OCI-LY7 (cell line): Measurements from ENCODE around the gene ZNF816. TPM values are rescaled to one million over a fixed set of nuclear protein-coding genes. Genes with fewer than 3 reads are reported as not detected.

Source experiments
- Bru-seq: library from RNA; stranded (reverse); fragments of 400-500 nt; gene quantifications from one replicate; lab custom pipeline; 2021; lab: Mats Ljungman, UMichigan
- BruChase-seq, 2 experiments: library from RNA; stranded (reverse); fragments of 400-500 nt; gene quantifications; one replicate each; lab custom pipeline; 2021; lab: Mats Ljungman, UMichigan
- BruUV-seq: library from RNA; stranded (reverse); fragments of 400-500 nt; replicated peaks from 2 replicates; lab custom pipeline; 2021; lab: Mats Ljungman, UMichigan
- CTCF ChIA-PET: fragments of 300-600 bp; sonication (Branson Sonifier 250); formaldehyde crosslinking; loops from one replicate; lab custom pipeline; 2022; ENCODE audit warnings: antibody characterized with exemption; ENCODE audit not compliant: unreplicated experiment; lab: Charles Lee
- POLR2A ChIA-PET: fragments of 300-600 bp; sonication (Branson Sonifier 250); formaldehyde crosslinking; loops from one replicate; lab custom pipeline; 2022; ENCODE audit warnings: antibody characterized with exemption; lab: Charles Lee
- DNase-seq: peaks from one replicate; pipeline ENCODE4 v3.0.0-alpha.2; 2015; ENCODE audit warnings: low spot score
- H2AFZ ChIP-seq: fragments of 200-600 bp; sonication (generic), shearing (Covaris generic); 2 replicates; pipeline ENCODE4 v1.6.1; 2014; ENCODE audit warnings: mild to moderate bottlenecking, antibody characterized with exemption, low read length, moderate library complexity
- H3K27ac ChIP-seq: fragments of 200-600 bp; sonication (generic); 2 replicates; pipeline ENCODE4 v1.5.1; 2014; ENCODE audit warnings: mixed run types, low read depth, mild to moderate bottlenecking, moderate library complexity, low read length, inconsistent platforms; ENCODE audit not compliant: poor library complexity, severe bottlenecking
- H3K36me3 ChIP-seq: fragments of 200-600 bp; sonication (generic); 2 replicates; pipeline ENCODE4 v1.6.1; 2014; ENCODE audit warnings: mild to moderate bottlenecking, antibody characterized with exemption, low read length, moderate library complexity, mixed read lengths; ENCODE audit not compliant: insufficient read depth
- H3K4me1 ChIP-seq: fragments of 200-600 bp; sonication (generic); 2 replicates; pipeline ENCODE4 v1.5.1; 2014; ENCODE audit warnings: mild to moderate bottlenecking, low read length; ENCODE audit not compliant: insufficient read depth, poor library complexity, severe bottlenecking
- H3K4me2 ChIP-seq: fragments of 200-600 bp; sonication (generic); 2 replicates; pipeline ENCODE4 v1.6.1; 2014; ENCODE audit warnings: mild to moderate bottlenecking, low read length
- H3K4me3 ChIP-seq: fragments of 200-600 bp; sonication (generic); 2 replicates; pipeline ENCODE4 v1.5.1; 2014; ENCODE audit warnings: mild to moderate bottlenecking, low read depth, low read length; ENCODE audit not compliant: poor library complexity, severe bottlenecking
- H3K79me2 ChIP-seq: fragments of 200-600 bp; sonication (generic); 2 replicates; pipeline ENCODE4 v1.6.1; 2016; ENCODE audit warnings: low read depth, mild to moderate bottlenecking, low read length, moderate library complexity, mixed read lengths; ENCODE audit not compliant: insufficient read depth
- H3K9me2 ChIP-seq: fragments of 200-600 bp; sonication (generic); 2 replicates; pipeline ENCODE4 v1.6.1; 2016; ENCODE audit warnings: mild to moderate bottlenecking, low read length, mixed read lengths; ENCODE audit not compliant: insufficient read depth
- H3K9me3 ChIP-seq: fragments of 200-600 bp; sonication (generic); 2 replicates; pipeline ENCODE4 v1.6.1; 2014; ENCODE audit warnings: mild to moderate bottlenecking, mixed run types, low read length, mixed read lengths
- H4K20me1 ChIP-seq: fragments of 200-600 bp; sonication (generic); 2 replicates; pipeline ENCODE4 v1.6.1; 2014; ENCODE audit warnings: mild to moderate bottlenecking, antibody characterized with exemption, low read length, moderate library complexity, mixed read lengths; ENCODE audit not compliant: insufficient read depth
- EZH2phosphoT487 ChIP-seq: fragments of 200-600 bp; sonication (generic); IDR thresholded peaks from 2 replicates; pipeline ENCODE4 v1.6.1; 2018; ENCODE audit warnings: low read depth, borderline replicate concordance, mild to moderate bottlenecking, mixed run types, antibody characterized with exemption, low read length, moderate library complexity, mixed read lengths
- intact Hi-C: fragments of 100-400 bp; cut with micrococcal nuclease; formaldehyde crosslinking; loops from one replicate; pipeline ENCODE4 v1.10.0; 2022; ENCODE audit not compliant: unreplicated experiment
- long read RNA-seq: library from polyadenylated mRNA; stranded (forward); transcript quantifications from one replicate; pipeline ENCODE4 v2.0.0, GENCODE V29; 2022
- total RNA-seq, 2 experiments: library from RNA; depleted of rRNA in 1 of 2; stranded (reverse); fragments of >200 nt in 1 of 2; shearing (Covaris generic) in 1 of 2; gene quantifications; 2 replicates each; pipeline ENCODE4 v1.2.3, GENCODE V29; 2014 to 2022
- TF ChIP-seq, protein P1 (sequence below): fragments of 200-600 bp; sonication (generic); conservative IDR thresholded peaks from 2 replicates; pipeline ENCODE4 v1.5.1; 2014; ENCODE audit warnings: mild to moderate bottlenecking, antibody characterized with exemption, low read length, moderate library complexity, mixed read lengths

The ZNF816 gene
- total RNA-seq (2014; rRNA removed; shearing (Covaris generic)) (5.8 and 8.8 TPM in 2 replicates), total RNA-seq (2022) (8.6 and 10.5 TPM in 2 replicates), Bru-seq, nascent RNA (percentile 70 among the genes with signal in this experiment), BruChase-seq, experiment 1, labeled RNA remaining after a 6-hour chase (percentile 64 among the genes with signal in this experiment), BruChase-seq, experiment 2, labeled RNA remaining after a 2-hour chase (percentile 72 among the genes with signal in this experiment)
- long read RNA-seq, transcript ZNF816-206 (4 exons, 2,504 nt): major isoform, 9 of 19 reads
- long read RNA-seq, partial matches to known transcripts: 0 of 19 reads
- long read RNA-seq, other reads (novel, unspliced or antisense): 5 of 19 reads

DNA sequence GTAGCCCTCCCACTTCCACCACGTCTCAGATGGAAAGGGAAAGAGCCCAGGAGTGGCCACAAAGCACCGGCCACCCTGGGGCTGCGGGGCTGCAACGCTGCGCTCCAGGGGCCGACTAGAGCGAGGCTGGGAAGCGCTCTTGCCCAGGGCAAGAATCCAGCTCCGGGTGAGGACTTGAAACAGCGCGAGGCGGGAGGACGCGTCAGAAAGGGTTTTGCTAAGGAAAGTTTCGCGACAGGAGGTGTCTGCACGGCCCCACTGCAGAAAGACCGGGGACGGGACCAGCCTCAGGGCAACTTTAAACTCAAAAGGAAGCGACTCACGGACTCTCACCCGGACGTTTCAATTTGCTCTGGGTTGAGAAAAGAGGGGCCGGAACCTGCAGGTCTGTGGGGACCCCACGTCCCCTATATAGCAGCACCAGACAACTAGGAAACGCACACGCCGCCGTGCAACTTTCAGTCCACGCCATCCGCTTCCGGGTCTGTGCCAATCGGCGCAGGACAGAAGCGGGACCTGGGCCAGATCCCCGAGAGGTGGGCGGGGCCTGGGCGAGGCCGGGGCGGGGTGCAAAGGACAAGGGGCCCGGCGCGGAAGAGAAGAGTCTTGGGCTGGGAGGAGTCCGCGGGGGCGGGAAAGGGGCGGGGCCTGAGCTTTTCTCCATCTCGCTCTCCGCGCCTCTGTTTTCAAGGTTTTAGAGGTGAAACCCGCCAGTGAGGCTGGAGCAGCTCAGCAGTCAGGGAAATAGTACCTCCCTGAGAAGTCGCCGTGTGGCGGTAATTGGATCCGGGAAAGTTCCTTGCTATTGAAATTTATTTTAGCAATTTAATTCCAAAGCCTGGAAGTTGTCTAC, at the start of gene ZNF816:
Gene ZNF816 (minus strand): TSS at position 488 of the 853 bp plus-strand sequence. CDS start 6,792 bp downstream, outside the sequence.
- Histone ChIP-seq H3K4me2 (peak within 1 kb of the TSS; percentile 93), H3K9me3 (peaks cover 7% of the 10 kb centered on the region; the same call in 1 of the 2 replicates), H4K20me1 (no peaks in the 10 kb centered on the region), H3K4me1 (peaks cover 17% of the 10 kb centered on the region), H3K27ac (peak within 1 kb of the TSS; percentile 40), H3K79me2 (peaks cover 18% of the 10 kb centered on the region; the same call in 1 of the 2 replicates), H3K9me2 (no peaks in the 10 kb centered on the region), H3K4me3 (peak within 1 kb of the TSS; percentile 81), H3K36me3 (peaks cover 34% of the 10 kb centered on the region), H2AFZ (peak within 1 kb of the TSS; percentile 97)
- intact Hi-C loops: loop anchor here (1.0 kb wide), 1 partner anchor 20 kb away; no protein-coding TSS in a partner anchor
- CTCF ChIA-PET: no interaction called here
- no TSS peak for BruUV-seq
- POLR2A ChIA-PET: no interaction called here
- DNase-seq: peak; percentile 97
- TF ChIP-seq, protein P1, sequence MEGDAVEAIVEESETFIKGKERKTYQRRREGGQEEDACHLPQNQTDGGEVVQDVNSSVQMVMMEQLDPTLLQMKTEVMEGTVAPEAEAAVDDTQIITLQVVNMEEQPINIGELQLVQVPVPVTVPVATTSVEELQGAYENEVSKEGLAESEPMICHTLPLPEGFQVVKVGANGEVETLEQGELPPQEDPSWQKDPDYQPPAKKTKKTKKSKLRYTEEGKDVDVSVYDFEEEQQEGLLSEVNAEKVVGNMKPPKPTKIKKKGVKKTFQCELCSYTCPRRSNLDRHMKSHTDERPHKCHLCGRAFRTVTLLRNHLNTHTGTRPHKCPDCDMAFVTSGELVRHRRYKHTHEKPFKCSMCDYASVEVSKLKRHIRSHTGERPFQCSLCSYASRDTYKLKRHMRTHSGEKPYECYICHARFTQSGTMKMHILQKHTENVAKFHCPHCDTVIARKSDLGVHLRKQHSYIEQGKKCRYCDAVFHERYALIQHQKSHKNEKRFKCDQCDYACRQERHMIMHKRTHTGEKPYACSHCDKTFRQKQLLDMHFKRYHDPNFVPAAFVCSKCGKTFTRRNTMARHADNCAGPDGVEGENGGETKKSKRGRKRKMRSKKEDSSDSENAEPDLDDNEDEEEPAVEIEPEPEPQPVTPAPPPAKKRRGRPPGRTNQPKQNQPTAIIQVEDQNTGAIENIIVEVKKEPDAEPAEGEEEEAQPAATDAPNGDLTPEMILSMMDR: no peak
- TF ChIP-seq EZH2phosphoT487: no peak

DNA sequence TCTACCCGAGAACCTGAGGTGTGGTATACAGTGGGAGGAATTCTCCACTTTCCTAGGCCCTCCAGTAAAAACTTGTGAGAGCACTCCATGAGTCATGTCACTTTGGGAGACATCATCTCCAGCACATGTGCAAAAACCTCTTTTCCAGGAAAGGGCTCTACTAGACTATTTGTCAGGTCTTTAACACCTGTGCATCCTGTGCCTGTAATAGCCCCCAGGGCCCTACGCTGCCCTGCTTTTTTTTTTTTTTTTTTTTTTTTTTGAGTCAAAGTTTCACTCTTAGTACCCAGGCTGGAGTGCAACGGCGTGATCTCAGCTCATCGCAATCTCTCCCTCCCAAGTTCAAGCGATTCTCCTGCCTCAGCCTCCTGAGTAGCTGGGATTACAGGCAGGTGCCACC, 49.3 kb upstream of the ZNF816 start:
- Histone ChIP-seq H3K79me2 (no peaks in the 10 kb centered on the region), H3K27ac (no peak overlapping the region), H4K20me1 (no peaks in the 10 kb centered on the region), H3K36me3 (no peaks in the 10 kb centered on the region), H3K9me3 (no peaks in the 10 kb centered on the region), H3K9me2 (no peaks in the 10 kb centered on the region), H2AFZ (no peak overlapping the region), H3K4me1 (no peaks in the 10 kb centered on the region), H3K4me2 (no peak overlapping the region), H3K4me3 (no peak overlapping the region)
- intact Hi-C loops: no loop called here
- CTCF ChIA-PET: no interaction called here
- no TSS peak for BruUV-seq
- TF ChIP-seq EZH2phosphoT487: no peak
- TF ChIP-seq, protein P1: no peak
- POLR2A ChIA-PET: no interaction called here
- no peak for DNase-seq
